ACHN (cell line): ENCODE results near the gene HIPK2.
"Not testable (repeated sequence)": the region's sequence is repeated elsewhere in the genome, so short reads cannot be mapped to it uniquely, and the experiment has no call there.

Experiments used
- DNase-seq: peaks from one replicate; pipeline ENCODE4 v3.0.0-alpha.2; 2015
- in situ Hi-C: cut with HindIII; loops from 2 replicates; pipeline ENCODE4 v1.10.0; 2017; ENCODE audit warnings: low sequenced_read_pairs, low pct_ligation_motif_present, low pct_unique_long_range_greater_than_20kb

Gene HIPK2

DNA sequence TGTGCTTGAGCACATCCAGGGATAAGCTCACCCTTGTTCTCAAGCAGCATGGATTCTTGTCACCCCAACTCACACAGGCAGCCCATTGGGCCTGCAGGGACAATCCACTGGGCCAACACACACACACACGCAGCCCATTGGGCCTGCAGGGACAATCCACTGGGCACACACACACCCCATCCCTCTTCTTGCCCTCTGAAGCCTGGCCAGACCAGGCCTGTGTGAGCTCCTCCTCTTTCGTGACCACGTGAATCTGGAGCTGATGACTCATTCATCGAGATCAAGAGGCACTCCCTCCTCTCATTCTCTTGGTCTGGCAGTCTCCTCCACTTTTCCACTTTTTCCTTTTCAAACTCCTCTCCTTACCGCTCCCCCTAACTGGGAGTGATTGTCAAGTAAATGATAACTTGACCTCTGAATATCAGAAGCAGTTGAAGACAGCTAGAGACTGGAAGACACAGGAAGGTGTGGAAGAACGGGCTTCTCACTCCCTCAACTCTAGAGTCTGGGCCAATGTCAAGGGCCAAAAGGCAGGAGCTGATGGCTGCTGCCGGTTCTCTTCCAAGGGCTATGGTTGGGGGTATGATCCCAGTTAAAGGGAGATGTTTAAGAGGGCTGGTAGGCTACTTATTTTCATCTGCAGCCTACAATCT is 89.7 kb downstream of the HIPK2 start:
- in situ Hi-C loops: no loop called here
- DNase-seq: peak; percentile 51

DNA sequence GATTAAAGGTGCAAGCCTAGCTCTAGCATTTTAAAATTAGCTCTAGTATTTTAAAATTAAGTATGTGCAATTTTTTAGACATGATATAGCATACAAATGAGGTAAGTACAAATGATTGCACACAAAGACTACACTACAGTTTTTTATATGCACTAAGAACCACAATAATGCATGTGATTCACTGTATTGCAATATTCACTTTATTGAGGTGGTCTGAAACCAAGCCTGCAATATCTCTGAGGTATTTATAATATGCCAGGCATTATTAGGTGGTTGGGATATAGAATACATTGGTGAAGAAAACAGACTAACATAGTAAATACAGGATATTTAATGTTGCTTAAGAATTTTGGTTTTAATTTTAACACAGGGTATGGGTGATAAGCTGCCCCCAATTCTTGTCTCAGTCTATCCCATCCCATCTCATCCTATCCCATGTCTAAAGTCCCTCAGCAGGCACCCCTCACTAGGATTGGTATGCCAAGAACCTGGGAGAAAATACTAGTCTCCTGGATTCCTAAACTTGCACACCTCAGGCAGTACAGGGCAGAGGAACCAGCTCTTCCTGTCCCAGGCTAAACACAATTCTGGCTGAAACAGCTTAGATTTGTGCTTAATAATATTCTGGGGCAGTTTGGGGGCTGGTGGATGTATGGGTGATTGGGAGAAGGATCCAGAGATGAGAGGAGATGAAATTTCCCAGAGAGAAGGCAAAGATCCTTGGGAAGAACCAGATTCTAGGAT is 90.4 kb downstream of the HIPK2 start:
- no peak for DNase-seq

DNA sequence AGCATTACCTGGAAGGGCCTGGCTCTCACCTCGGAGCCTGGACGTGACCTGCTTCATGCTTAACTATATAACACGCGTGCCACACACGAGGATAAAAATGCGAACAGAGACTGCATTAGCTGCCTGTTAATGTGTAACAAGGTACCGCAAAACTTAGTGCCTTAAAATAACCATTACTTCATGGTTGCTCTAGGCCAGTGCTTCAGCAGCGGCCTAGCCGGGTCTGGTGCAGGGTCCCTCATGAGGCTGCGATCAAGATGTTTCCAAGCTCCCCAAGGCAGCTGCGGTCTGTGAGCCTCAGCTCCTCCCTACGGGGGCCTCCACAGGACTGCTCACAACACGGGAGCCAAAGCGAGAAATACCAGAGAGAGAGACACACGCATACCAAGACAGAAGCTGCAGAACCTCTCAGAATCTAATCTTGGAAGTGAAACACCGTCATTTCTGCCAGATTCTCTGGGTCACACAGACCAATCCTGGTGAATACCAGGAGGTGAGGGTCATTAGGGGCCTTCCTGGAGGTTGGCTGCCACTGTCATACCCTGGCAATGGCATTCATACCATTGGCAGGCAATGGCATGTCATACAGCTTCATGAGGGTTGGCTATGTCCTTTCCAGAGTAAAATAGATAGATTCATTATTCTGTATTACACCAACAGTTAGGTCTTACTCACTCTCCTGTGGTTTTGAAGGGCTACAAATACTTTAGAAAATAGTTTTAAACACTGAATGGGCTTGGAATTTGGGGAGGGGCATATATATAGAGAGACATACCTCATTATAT is 94.5 kb downstream of the HIPK2 start:
- in situ Hi-C loops: no loop called here
- DNase-seq: peak; percentile 86

More for the DNA sequence above, 90.4 kb downstream of the HIPK2 start:
- in situ Hi-C loops: no loop called here

DNA sequence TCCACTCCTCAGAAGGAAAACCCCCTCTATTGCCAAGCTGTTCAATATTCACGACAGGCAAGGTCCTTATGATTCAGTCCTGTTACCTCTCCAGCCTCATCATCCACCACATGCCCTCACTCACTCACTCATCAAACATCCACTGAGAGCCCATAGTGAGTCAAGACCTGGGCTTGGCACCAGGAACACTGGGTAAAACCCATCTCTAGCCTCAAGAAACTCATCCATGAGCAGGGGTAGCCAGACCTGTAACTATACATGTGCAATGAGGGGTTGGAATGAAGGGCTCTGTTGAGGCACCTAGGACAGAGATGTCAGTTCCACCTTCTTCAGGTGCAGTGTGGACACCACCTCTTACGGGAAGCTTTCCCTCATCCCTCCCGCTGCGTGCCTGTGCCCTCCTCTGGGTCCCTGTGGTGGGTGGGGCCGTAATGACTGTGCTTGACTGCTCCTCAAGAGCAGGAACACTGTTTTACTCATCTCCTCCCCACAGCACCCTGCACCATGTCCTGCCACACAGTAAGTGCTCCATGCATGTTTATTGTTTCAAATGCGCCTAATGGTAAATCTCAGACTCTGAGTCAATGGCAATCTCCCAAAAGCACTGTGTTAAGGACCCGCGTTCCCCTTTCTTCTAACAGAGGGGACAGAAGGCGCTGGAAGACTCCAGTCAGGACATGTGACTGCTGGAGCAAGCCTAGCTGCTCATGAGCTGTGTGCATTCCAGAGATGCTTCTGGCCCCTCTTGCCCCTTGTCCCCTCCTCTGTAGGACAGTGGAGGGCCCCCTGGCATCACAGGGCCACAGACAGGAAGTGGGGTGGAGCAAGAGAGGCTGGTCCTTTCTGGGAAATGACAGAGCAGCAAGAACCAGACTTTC is 95.4 kb downstream of the HIPK2 start:
- in situ Hi-C loops: no loop called here
- DNase-seq: peak; percentile 91

DNA sequence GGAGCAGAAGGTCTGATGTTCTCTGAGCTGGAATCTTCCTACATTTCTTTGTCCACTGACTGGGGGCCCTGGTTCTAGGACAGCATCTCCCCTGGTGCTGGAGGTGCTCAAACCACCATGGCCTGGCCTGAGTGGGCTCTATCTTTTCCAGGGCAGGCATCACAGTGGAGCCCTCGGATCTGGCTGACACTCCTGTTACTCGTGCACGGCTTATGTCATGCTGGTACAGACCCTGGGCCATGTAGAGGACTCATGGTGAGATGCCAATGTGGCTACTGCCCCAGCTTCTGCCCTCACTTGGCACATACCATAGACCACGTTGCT is 96.0 kb downstream of the HIPK2 start:
- DNase-seq: no peak
- in situ Hi-C loops: no loop called here

DNA sequence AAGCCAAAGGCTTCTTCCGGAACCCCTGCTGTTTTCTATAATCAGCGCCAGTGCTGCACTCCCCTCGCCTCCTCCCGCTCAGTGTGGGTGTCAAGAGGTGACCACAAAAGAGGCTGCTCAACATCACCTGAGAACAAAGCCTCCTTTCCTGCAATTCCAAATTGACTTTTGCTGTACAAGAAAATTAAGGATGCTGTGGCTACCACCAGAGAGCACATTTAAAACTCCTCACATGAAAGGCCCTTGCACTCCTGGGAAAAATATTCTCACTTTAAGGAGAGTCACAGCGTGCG is 96.4 kb downstream of the HIPK2 start:
- in situ Hi-C loops: no loop called here
- DNase-seq: peak; percentile 21

DNA sequence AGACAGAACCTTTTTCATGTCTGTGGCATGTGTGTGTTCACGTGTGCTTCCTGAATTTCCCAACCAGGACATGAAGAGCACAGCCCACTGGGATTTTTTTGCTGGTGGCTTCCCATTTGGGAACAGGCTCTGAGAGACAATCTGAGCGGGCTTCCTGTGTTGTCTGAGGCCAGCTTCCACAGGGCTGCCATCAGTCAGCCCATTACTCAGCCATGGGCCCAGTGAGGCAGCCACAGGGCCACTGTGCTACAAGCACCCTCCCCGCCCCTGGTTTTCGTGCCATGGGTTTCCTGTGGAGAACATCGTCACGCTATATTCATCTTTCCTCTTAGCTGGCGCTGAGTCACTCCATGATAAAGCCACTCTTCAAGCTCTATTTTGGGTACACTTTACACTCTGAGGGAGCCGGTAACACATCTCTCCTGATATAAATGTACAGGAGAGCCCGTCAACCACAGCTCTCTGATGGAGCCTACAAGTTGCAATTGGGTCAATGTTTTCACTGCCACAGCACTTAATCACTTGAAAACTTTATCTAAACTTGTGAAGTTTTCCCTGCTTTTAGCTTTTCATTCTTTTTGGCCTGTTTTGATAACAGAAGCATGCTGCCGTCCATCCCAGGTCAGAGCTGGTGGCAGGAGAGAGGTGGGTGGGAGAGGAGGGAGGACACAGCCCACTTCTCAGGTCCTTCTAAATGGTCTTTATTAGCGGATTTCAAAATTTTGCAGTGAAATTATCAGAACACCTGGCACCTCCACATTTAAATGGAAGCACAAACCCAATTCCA is 96.9 kb downstream of the HIPK2 start:
- in situ Hi-C loops: no loop called here

DNA sequence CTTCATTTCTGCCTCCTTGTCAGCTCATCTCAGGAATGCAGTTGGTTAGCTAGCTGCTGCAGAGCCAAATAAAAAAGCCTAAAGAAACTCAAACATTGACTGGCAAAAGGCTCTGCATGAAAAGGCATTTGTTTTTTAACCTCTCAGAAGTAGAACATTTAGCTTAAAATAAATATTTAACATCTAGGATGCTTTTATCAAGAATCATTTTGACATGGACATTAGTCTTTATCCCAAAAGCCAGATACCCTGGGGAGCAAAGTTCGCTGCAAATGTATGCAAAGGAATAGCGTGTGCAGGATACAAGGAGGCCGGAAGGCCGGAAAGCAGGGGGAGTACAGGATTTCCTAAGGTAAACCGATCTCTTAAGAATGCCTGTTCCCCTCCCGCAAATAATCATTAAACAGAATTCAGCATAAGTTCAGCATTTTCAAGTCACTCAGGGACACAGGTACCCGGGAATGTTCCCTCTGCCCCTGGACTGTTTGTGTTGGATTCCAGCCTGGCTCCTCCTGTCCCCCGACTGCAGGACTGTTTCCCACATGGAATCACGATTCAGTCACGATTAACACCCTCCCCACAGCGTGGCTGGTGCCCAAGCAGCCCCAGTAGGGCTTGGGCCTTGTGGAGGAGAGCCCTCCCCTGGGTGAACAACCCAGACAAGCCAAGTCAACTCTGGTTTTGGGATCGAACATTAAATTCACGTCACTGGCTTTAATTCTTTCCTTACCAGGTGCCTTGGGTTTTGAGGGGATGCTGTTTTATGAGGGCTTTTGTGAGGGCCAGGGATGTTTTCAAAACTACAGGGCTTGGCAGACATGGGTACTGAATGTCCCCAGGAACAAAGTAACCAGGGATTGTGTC is 97.8 kb downstream of the HIPK2 start:
- DNase-seq: peak; percentile 79
- in situ Hi-C loops: no loop called here

More for the DNA sequence above, 96.9 kb downstream of the HIPK2 start:
- DNase-seq: peak; percentile 99

DNA sequence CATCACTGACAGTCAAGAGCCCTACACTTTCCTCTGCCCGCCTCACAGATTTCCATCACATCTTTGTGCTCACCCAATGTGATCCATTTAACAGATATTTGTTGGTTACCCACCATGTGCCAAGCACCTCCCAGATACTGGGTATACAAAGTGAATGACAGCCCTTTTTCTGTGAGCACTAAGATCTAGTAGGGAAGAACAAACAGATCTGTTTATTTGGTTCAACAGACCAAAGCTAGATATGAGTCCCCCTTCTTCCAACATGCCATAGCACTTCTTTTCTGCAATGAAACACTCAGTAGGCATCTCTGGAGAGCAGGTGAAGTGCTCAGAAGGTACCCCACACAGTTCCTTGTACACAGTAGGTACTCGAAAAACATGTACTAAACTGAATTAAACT is 101.4 kb downstream of the HIPK2 start:
- in situ Hi-C loops: no loop called here
- DNase-seq: no peak

DNA sequence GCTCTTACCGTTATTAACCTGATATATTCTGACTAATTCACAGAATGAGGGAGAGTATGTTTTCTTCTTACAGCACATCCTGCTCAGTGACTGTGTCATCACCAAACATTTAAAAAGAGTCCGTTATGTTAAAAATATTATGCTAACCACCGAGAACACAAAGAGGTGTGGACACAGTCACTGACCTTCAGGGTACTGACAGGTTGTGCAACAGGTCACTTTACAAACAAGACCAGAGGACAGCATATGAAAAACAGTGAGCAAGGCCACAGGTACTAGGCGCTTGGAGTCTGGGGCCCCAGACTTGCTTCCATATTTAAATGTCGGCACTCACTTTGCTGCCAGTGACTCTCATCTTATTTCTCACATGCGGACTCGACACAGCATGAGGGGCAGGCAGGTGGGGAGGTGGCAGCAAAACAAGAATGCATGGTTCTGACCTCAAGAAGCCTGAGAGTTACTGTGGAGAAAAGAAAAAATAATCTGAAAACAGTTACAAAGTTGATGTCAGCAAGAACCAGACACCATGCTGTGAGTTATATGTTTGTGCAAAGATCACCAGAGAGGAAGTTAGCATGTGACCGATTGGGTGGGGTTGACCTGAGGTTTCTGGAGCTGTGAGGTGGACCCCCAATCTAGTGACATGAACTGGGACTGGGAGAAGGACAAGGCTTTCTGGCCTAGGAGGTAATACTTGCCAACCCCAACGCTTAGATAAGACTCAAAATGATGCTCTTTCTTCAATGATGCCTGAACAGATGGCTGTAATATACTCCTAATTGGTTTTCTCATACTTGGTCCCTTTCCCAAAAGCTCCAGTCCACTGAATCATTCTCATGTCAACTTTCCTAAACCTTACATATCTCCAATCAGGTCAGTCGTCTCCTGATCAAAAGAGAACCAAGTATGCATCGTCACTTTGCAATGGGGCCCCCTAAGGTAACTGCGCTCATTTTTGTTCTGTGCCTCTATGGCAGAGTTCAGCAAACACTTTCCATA is 102.4 kb downstream of the HIPK2 start:
- no peak for DNase-seq
- in situ Hi-C loops: no loop called here

DNA sequence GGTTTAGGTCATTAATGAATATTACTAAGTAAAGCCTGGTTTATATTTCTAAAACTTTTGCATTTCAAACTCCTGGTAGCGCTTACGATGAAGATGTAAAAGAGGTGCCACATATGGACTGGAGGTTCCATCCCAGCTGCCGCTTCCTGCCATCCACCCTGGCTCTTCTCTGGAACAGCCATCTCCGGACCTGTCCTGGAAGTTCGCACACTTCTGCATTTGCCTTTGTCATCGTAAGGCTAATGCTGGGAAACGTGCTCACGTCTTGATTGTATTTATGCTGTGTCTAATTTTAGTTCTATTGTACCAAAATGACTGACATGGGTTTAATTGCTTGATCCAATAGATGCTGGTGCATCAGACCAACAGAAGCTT is 103.1 kb downstream of the HIPK2 start:
- no peak for DNase-seq
- in situ Hi-C loops: no loop called here

DNA sequence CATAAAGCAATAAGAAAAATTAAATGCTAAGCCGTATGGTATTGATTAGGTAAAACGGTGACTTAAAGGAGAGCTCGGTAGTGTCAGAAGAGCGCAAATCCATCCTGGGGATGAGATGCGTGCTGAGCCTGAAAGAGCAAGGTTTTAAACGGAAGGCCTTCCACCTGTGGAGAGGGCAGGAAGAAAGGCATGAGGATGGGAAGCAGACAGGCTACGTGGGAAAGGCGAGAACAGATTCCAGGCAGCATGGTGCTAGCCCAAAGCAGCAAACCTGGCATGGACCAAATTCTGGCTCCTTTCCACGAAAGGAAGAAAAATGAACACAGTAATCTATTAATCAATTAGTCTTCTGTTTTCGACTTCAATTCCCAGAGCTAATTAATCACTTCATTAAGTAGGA is 103.5 kb downstream of the HIPK2 start:
- in situ Hi-C loops: no loop called here
- DNase-seq: no peak

DNA sequence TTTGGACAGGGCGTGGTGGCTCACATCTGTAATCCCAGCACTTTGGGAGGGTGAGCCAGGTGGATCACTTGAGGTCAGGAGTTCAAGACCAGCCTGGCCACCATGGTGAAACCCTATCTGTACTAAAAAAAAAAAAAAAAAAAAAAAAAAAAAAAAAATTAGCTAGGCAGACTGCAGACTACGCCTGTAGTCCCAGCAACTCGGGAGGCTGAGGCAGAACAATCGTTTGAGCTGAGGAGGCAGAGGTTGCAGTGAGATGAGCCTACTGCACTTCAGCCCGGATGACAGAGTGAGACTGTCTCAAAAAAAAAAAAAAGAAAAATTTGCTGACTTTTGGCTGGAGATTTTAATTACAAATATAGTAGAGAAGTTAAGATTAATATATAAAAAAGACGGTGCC is 104.0 kb downstream of the HIPK2 start:
- in situ Hi-C loops: no loop called here
- no peak for DNase-seq

DNA sequence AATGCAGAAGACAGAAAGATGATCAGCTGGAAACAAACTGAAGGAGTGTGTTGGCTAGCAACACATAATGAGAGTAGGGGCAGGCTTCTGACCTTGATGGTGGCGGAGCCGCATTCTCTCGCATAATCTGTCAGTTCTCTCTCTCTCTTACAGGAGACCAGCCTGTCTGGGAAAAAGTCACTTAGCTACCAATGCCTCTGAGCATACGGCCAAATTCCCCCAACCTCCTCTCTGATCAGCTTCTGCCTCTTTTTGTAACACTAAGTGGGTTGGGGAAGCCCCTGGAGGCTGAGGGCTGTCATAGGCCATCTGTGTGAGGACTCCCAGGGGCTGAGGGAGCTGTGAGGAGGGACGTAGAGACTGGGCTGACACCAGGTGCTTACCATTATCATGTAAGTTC is 104.6 kb downstream of the HIPK2 start:
- in situ Hi-C loops: no loop called here
- DNase-seq: no peak

DNA sequence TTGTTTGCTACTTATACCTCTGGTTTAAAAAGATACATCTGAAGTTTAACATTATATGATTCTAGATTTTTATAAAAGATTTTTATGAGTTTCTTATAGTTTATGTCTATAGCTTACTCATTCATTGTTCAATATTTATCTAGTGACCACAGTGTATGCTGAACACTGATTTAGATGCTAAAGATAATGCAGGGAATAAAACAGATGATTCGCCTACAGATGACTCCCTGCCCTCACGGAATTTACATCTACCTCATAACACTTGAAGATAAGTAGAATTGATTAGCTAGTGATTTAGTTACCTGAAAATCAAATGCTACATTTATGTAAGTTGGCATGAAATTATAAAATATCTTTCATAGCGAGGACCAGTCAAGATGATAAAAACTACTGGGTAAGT is 105.8 kb downstream of the HIPK2 start:
- in situ Hi-C loops: no loop called here
- no peak for DNase-seq

DNA sequence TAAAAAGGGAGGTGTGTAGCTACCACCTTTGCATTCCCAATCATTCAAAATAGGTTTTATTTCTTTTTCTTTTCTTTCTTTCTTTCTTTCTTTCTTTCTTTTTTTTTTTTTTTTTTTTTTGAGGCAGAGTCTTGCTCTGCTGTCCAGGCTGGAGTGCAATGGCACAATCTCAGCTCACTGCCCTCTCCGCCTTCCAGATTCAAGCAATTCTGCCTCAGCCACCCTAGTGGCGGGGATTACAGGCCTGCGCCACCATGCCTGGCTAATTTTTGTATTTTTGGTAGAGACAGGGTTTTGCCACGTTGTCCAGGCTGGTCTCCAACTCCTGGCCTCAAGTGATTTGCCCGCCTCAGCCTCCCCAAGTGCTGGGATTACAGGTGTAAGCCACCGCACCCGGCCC is 107.1 kb downstream of the HIPK2 start:
- DNase-seq, in situ Hi-C loops: not testable (repeated sequence)
